HG02938 (cell line): ENCODE data around the gene C11orf52.
"Not testable (repeated sequence)": the region's sequence is repeated elsewhere in the genome, so short reads cannot be mapped to it uniquely, and the experiment has no call there.

Experiments
- ATAC-seq: cut with Tn5 transposase; IDR thresholded peaks from one replicate; pipeline ENCODE4 v1.9.1; 2021; ENCODE audit warnings: mild to moderate bottlenecking, moderate library complexity; ENCODE audit not compliant: unreplicated experiment

Gene C11orf52

DNA sequence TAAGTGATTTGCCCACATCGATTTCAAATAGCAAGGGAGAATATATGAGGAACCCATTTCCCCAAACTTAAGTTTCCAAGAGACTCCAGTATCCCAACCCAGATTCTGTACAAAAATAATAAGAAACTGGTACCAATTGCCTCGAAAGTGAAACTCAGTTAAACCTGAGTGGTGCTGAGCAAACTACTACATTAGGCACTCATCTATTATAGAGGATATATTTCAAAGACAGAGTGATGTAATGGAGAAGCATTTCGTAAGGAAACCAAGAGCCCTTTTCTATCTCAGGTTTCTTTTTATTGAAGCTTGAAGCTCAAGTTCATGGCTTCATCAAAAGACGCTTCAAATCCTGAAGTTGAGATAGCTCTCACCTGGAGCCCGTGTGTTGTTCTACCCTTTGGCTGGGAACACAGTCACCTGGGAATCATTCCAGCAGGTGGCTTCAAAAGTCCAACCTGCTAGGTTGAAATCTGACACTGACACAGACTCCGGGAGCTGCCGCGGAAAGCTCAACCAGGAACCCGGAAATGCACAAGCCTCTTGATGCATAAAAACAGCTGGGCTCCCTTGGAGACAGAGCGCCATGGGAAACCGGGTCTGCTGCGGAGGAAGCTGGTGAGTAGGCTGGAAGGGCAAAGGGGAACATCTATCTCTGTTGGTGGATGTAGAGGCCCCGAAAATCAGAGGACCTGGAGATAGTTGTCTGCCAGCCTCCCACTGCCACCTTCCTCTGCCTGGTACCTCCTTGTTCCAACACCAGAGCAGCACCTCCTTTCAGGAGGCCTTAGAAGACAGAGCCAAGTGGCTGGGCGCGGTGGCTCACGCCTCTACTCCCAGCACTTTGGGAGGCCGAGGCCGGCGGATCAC, at the start of gene C11orf52:
Gene C11orf52, plus strand, starts transcription at position 524 of the 867 bp plus-strand sequence. Its CDS starts 60 bp downstream, at position 584.
- no peak for ATAC-seq

- ATAC-seq, result no peak
These were observed 48.6 kb upstream of the C11orf52 start for GRCh38 chr11:111870113-111870512.

DNA sequence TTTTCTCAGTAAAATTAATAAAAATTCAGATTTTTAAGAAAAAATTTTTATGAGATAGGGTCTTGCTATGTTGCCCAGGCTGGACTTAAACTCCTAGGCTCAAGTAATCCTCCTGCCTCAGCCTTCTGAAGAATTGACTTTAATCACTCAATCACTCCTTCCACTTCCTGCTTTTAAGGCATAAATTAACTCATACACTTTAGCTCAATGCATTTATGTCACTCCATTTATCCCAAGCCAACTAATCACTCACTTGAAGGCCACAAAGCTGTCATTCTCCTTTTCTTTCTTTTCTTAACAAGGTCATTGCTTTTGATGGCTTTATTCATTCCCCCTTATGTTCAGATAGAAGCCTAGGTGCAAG, 48.2 kb upstream of the C11orf52 start:
- ATAC-seq, result no peak

GRCh38 chr11:111870886-111871692, 47.6 kb upstream of the C11orf52 start, which contains the start of gene ALG9:
TSS of gene ALG9 (minus strand) at chr11:111871581. CDS start at chr11:111871482, 99 bp downstream.
- peak; percentile 78 for ATAC-seq

- no peak for ATAC-seq
These were observed 47.0 kb upstream of the C11orf52 start for GRCh38 chr11:111871693-111872161.

DNA sequence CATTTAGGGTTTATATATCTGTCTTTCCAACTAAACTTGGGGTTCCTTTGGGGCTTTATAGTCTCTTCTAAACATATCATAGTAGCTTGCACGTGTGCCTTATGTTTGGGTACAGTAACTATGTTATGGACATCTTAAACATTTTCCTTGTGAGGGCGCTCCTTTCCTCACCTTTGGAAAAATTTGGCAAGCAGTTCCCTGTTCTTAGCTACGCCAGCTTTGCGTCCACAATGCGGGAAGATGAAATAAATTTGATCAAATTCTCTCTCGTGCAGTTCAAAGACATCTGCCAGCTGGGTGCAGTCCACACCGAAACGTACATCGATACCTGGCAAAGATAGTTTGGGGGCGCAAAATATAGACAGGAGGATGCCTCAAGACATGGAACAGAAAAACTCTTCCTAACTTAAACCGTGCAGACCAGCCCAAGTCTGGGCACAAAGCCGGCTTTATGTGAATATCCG, 40.3 kb upstream of the C11orf52 start:
- ATAC-seq, result peak; percentile 3

- peak; percentile 90 for ATAC-seq
These were observed 39.7 kb upstream of the C11orf52 start, which contains the start of the genes CFAP68 and FDXACB1 for GRCh38 chr11:111878849-111879636. TSS of gene CFAP68 (plus strand) at chr11:111879541. CDS start at chr11:111879561, 20 bp downstream. TSS of gene FDXACB1 (minus strand) at chr11:111879165. CDS start at chr11:111879132, 33 bp downstream.

GRCh38 chr11:111879637-111879960, 39.1 kb upstream of the C11orf52 start:
- peak; percentile 4 for ATAC-seq

GRCh38 chr11:111882202-111882601, 36.5 kb upstream of the C11orf52 start:
- no peak for ATAC-seq

GRCh38 chr11:111885053-111885452, 33.7 kb upstream of the C11orf52 start:
- not testable (repeated sequence) for ATAC-seq

- ATAC-seq, result no peak
These were observed 32.7 kb upstream of the C11orf52 start for GRCh38 chr11:111886032-111886431.

GRCh38 chr11:111886844-111887243, 31.9 kb upstream of the C11orf52 start:
- no peak for ATAC-seq

DNA sequence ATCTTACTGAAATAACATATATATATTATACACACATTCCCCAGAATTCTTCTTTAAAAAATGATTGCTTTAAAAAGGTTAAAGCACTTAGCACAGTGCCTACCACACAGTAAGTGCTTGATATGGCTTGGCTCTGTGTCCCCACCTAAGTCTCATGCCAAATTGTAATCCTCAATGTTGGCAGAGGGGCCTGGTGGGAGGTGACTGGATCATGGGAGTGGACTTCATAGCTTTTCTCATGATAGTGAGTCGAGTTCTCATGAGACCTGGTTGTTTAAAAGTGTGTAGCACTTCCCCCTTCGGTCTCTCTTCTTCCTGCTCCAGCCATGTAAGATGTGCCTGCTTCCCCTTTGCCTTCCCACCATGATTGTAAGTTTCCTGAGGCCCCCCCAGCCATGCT, 13.3 kb upstream of the C11orf52 start:
- no peak for ATAC-seq

DNA sequence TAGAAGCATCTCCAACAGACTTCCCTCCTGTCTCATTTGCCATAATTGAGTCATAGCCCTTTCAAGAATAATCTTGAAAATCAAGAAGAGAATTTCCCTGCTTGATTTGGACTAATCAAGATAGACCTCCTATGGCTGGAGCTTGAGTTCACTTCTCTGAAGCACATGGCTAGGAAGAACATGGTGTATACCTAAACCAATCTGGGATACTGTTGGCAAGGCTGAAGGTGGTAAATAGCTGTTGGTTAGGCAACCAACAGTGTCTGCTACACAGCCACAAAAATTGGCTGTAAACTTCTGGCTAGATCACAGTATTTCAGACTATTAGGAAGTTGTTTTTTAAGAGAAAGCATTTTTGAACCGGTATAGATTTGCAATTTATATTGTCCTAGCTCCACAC, 12.0 kb upstream of the C11orf52 start:
- no peak for ATAC-seq

- ATAC-seq, result no peak
These were observed 9.9 kb upstream of the C11orf52 start for GRCh38 chr11:111908639-111909305.

DNA sequence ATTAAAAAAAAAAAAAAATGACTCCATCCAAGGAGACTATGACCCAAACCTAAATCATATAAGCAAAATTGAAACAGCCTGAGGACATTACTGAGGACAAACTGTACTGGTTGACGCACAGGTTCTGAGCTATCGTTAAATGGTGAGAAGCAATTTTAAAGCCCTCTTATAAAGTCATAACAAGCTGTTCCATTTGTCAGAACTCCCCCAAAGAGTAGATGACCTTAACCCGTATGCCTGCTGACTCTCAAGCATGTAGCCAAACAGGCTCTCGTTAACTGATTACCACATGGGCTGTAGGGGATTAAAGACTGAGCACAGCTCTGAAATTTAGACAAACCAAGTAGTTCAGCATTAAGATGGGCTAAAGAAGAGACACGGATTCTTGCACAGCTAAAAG, 9.3 kb upstream of the C11orf52 start:
- no peak for ATAC-seq

GRCh38 chr11:111910676-111911562, 7.8 kb upstream of the C11orf52 start:
- ATAC-seq, result no peak

DNA sequence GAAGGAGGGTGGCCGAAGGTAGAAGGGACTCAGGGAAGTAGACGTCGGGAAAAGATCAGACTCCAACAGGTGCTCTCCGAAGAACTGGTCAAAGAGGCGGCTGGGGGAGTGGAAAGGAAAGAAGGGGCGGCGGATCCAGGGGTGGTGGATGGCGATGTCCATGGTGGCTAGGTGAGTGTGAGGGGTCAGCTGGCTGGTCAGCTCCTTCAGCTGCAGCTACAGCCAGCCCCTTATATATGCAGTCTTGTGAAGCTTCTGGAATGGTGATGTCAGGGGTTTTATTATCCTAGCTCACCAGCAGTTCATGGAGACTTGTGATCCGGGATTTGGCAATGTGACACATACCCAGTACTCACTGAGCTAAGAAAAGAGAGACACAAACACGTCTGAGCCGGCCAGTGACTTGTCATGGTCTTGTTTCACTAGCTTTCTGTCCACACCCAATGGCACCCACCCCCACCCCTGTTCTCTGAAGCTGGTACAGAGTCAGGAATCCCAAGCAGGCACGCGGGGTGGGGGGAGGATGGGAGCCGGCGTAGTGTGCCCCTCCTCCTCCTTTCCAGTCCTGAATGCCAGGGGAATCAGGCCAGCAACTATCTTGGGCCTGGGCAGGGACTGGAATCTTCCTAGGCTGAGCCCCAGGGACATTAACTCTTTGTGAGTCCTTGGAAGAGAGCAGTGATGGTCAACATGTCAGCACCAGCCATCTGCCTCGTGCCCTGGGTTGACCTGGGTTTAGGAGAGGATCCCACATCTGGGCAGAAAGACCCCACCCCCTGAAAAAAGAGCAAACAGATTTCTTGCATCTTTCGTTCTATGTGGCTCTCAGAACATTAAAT, 6.9 kb upstream of the C11orf52 start, which contains the start of gene CRYAB:
Gene CRYAB, minus strand, starts transcription at position 208 of the 839 bp plus-strand sequence. Its CDS starts 46 bp downstream, at position 162.
- ATAC-seq, result no peak
